HCT116 (cell line): ENCODE data around the gene IGFN1.

ENCODE experiments used
- CTCF ChIP-seq, 3 experiments: fragments of 200-600 bp in 1 of 3; sonication (generic) in 1 of 3; IDR thresholded peaks in 2 of 3; conservative IDR thresholded peaks in 1 of 3; 2 replicates each; pipeline ENCODE4 v1.5.1; 2012 to 2017; ENCODE audit warnings: low read depth in 2 of 3, low read length in 2 of 3, antibody characterized with exemption in 1 of 3, borderline replicate concordance in 1 of 3, control low read depth in 1 of 3, mild to moderate bottlenecking in 1 of 3, mixed read lengths in 1 of 3, mixed run types in 1 of 3, moderate library complexity in 1 of 3; ENCODE audit not compliant: insufficient read depth in 1 of 3
- EGR1 ChIP-seq: IDR thresholded peaks from 2 replicates; pipeline ENCODE4 v1.6.1; 2012; ENCODE audit warnings: low read depth
- POLR2A ChIP-seq: IDR thresholded peaks from 2 replicates; pipeline ENCODE4 v1.7.0; 2011; ENCODE audit warnings: borderline replicate concordance; ENCODE audit not compliant: insufficient read depth, insufficient read length; ENCODE audit errors: extremely low read depth
- RAD21 ChIP-seq: IDR thresholded peaks from 2 replicates; pipeline ENCODE4 v1.6.1; 2012; ENCODE audit warnings: low read depth, mild to moderate bottlenecking
- SP1 ChIP-seq: IDR thresholded peaks from 2 replicates; pipeline ENCODE4 v1.6.1; 2012; ENCODE audit warnings: low read depth
- ZNF274 ChIP-seq: fragments of 200-500 bp; sonication (Bioruptor generic); IDR thresholded peaks from 2 replicates; pipeline ENCODE4 v1.6.1; 2014; ENCODE audit warnings: mild to moderate bottlenecking, low read depth, low read length, inconsistent platforms

GRCh38 chr1:201259476-201260235 is 69.0 kb downstream of the IGFN1 start:
- TF ChIP-seq CTCF (IDR thresholded peaks at IDR 0.05 in 2 of 3, conservative IDR thresholded peaks at IDR 0.05 in 1 of 3; ENCODE audit: borderline replicate concordance in 1 of 3, insufficient read depth in 1 of 3, low read depth in 2 of 3, low read length in 2 of 3) (peak in 1 of 3 experiments; percentile 32; a peak in 2 of 6 replicates), POLR2A (peak; percentile 38), EGR1 (no peak; the same call in 1 of the 2 replicates), RAD21 (peak; percentile 25), ZNF274 (no peak), SP1 (no peak; the same call in 1 of the 2 replicates)
